Effector CD8-positive, alpha-beta T cell (primary cell): ENCODE results near the gene KSR2.
"Not testable (repeated sequence)": the region's sequence is repeated elsewhere in the genome, so short reads cannot be mapped to it uniquely, and the experiment has no call there.

Source experiments
- DNase-seq: peaks from one replicate; lab custom pipeline; 2025; lab: John Stamatoyannopoulos, UW

The KSR2 gene

DNA sequence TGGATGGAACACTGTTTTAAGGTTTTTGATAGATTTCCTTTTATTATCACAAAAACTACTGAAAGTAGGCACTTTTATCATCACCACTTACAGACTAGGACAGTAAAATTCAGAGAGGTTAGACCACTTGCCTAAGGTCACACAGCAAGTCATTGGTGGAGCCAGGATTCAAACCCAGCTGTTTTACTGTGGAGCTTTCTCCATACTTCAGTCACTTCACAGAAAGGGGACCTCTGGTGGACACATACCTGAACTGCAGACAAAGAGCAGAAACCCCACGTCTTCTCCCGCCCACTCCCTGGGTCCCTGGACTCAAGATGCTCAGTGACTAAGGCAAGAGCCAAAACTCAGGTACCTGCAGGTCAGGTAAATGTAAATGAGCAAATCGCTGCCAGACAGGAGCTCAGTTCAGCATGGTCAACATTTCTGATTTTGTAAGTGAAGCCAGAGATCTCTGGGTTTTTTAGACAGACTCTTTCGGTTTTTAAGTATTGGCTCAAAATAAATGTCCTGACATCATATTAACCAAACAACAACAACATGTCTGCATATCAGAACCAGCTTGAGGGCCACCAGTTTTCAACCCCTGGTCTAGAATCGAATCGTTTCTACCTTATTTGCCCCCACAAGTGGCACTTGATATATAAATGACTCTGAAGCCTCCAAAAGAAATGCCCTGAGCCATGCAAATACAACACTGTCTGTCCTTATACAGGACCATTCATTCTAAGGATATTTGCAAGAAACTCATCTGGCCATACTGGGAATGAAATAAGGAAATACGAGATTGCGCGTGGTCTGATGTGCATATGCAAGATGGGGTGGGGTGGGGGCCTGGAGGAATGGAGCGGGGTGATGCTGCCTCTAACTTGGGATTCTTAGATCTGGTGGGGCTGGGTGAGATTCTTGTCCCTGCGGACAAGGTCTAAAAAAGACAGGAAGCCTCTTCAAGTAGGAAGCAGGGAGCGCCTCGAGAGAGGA lies 110.9 kb downstream of the KSR2 start:
- peak; percentile 9 for DNase-seq

DNA sequence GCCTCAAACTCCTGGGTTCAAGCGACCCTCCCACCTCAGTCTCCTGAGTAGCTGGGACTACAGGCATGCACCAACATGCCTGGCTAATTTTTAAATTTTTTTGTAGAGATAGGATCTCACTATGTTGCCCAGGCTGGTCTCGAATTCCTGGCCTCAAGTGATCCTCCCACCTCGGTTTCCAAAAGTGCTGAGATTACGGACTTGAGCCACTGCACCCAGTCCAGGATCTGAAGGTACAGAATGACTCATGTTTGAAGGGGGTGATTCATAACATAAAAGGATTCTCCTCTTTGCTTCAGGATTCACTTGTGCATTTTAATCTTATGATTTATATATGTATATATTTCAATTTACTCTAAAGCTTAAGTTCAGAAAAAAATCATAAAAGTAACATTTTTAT lies 111.7 kb downstream of the KSR2 start:
- not testable (repeated sequence) for DNase-seq

DNA sequence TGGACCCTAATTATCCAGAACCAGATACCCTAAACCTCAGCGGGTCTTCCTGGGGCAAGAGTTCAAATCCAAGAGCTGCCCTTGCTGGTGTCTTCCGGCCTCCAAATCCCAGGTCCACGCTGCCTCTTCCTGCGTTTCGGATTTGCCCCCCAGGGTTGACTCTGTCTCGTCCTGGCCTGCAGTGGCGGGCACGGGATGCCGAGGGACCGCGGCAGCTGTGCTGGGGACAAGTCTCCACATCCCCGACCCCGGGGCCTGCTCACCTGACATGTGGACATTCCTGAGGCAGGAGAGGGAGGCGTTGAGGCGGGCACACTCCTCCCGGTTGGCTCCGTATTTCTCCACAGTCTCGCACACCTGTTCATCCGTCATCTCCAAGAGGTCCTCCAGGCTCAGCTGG lies 113.6 kb downstream of the KSR2 start:
- DNase-seq: no peak

DNA sequence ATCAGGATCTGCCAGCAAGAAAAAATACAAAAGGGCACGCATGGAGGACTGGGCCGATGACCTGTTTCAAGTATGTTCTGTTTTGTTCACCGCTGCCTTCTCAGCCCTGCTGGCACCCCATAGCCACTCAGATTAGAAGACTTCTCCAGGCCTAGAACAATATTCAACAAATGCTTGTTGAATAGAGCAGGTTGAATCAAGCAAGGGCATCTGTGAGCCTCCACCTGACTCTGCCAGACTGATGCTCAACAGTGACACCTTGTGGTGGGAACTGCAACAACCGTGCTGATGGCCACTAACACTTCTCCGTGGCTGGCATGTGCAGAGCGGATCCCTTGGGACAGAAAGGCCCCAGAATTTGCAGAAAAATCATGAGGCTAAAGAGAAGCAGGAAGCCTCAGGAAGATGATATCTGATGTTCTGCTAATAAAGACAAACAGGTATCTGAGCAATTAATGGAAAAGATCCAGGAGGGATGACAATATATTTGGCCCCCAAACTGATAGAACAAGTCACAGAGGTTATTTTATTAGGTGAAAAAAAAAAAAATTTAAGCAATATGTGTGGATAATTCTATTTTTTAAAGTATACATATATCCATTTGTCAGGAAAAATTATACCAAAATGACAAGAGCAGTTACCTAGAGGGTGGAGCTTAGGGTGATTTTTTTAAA lies 114.3 kb downstream of the KSR2 start:
- DNase-seq: no peak

DNA sequence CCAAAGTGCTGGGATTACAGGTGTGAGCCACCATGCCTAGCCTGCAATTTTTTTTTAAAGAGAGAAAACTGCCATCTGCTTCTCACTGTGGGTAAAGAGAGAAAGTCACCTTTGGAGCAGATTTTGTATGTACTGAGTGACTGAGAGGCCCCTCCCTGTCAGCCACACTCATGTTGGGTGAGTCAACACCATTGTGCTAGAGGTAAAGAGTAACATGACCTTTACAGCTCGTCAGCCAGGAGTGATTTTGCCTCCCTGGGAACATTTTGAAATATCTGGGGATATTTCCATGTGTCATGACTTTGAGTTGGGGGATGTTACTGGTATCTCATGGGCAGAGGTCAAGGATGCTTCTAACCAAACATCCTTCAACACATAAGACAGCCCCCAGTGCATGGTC lies 115.2 kb downstream of the KSR2 start:
- no peak for DNase-seq

DNA sequence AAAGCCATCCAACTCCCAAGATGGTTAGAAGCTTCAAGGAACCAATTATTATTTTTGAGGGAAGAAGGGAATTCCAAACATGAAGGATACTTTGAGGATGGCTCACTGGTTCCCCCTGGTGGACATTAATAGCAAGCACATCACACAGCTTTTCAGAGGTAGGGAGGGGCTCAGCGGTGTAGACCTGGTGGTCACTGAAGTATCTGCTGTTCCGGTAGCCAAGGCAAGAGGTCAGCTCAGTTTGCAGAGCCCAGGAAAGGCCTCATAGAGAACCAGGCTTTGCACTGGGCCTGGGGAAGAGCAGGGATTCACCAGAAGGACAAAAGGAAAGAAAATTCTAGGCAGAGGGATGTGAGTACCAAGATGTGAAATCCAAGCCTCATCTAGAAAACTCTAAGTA lies 118.7 kb downstream of the KSR2 start:
- DNase-seq: no peak

DNA sequence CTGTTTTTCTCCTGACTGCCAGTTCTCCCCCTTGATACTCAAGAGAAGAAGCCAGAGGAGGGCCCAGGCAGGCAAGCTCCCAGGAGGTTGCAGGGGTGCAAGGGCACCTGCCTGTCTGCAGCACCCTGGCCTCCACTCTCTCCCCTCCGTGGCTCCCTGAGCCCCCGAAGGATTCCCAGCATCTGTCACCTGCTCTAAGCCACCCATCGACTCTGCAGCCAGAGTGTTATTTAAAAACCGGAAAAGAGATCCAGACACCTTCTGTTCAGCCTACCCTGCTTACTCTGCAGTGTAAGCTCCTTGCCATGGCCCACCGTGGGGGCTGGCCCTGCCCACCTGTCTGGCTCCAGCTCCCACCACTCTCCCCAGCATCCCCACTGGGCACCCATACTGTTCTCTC lies 121.4 kb downstream of the KSR2 start:
- DNase-seq: no peak

DNA sequence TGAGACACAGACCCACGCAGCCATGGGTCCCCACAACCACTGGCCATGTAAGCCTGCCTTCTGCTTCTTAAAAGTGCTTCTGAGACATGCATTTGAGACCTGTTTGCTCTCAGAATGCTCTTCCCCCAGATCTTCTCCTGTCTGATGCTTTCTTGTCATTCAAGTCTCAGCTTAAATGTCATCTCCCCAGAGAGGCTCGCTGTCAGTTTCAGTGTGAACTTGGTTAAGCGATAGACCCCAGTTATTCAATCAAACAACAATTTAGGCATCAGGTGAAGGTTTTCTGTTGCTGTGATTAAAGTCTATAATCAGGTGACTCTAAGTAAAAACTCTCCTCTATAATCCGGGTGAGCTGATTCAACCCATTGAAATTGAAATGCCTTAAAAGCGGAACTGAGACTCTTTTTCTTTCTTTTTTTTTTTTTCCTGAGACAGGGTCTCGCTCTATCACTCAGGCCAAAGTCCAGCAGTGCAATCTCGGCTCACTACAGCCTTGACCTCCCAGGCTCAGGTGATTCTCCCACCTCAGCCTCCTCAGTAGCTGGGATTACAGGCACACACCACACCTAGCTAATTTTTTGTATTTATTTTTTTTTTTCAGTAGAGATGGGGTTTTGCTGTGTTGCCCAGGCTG lies 123.4 kb downstream of the KSR2 start:
- DNase-seq: no peak

DNA sequence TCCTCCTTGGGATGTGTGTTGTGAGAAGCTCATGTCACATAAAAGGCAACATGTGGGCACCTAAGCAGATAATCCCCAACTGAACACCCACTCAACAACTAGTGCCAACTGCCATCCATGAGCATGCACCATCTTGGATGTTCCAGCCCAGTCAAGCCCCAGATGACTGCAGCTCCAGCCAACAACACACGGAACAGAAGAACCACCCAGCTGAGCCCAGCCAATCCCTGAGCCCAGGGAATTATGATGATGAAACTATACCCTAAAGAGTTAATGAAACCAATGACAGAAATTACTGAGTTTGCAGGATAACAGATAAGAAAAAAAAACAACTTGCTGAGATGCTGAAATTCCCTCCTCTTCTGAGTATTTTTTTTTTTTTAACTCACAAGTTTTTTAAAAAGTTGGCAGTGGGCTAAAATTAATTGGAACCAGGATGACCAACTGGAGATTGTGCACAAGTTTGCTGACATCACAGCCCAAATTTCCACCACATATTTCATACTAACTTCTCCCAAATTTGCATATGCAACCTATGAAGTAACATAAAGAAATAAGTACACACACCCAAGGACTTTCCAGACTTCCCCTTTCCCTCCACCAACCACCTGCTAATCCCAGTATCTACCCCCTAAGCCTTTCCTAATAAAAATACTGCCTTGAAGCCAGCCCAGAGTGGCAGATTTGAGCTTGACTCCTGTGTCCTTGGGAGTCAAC lies 124.5 kb downstream of the KSR2 start:
- no peak for DNase-seq

DNA sequence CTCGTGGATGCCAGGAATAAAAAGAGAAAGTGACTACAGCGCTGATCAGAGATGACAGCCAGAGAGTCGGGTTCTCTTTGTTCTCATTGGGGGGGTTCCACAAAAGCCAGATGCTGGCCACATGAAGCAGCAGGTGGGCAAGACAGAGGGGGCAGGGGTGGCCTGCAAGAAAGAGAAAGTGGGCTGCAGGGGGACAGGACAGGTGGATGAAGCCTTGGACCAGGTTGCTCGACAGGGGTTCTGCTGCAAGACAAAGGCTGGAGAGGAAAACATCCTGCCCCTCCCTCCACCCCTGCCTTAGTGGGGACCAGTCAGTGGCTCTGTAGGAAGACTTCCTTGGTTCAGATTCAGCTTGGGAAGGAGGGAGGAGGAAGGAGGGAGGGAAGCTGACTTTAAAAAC lies 126.2 kb downstream of the KSR2 start:
- no peak for DNase-seq

DNA sequence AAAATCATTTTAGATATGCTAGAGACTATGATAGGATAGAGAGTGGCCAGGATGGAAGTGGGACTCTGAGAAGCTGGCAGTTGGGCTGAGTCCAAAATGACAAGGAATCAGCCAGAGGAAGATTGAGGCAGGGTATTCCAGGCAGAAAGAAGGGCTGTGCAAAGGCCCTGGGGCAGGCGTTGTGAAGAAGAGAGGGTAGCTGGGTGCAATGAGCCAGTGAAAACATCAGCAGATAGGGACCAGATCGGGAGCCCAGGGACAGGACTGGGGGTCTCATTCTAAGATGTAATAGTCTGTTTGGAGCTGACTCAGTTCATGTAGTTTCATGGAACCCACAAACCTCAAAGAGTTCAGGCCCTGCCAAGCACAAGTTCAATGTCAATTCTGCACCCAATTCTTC lies 126.6 kb downstream of the KSR2 start:
- no peak for DNase-seq

DNA sequence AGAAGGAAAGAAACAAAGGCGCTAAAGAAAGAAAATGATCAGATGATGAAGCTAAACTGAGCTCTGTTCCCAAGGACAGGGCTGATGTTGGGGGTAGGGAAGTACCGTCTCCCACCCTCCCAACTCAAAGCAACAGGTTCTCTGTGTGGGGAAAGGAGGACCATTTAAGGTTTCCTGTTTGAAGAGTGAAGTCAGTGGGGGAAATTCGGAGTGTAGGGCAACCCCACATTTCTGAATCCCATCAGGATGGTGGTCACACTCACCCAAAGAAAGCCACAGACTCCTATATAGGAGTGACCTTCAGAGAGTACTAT lies 131.1 kb downstream of the KSR2 start:
- no peak for DNase-seq

DNA sequence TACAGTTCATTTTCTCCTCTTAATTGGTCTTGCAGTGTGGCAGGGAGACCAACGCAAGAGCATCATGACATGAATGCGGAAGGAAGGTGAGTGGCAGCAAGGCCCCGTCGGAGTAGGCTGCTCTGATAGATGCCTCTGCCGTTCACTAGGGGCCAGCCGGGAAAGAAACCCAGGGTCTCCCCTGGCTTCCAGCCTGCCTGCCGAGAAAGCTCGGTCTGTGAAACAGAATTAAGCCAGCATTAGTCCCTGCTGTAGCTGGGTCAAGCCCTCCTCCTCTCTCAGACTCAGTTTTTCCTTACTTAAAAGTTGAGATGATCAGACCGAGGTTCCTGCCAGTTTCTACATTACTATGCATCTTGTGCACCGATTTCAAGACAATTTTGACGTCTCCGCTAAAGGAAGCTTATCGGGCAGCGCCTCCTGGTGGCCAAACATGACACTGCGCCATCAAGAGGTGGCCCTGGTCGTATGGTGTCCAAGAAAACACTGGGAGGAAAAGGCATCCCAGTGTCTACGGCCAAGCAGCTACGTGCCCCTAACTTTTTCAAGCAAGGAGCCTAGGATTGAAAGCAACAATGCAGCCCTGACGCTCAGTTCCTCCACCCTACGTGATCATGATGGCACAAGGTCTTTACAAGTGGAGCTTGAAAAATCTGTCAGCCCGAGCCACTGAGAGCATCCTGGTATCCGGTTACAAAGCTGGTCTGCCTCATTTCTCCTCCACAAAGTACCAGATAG lies 131.6 kb downstream of the KSR2 start:
- peak; percentile 56 for DNase-seq

DNA sequence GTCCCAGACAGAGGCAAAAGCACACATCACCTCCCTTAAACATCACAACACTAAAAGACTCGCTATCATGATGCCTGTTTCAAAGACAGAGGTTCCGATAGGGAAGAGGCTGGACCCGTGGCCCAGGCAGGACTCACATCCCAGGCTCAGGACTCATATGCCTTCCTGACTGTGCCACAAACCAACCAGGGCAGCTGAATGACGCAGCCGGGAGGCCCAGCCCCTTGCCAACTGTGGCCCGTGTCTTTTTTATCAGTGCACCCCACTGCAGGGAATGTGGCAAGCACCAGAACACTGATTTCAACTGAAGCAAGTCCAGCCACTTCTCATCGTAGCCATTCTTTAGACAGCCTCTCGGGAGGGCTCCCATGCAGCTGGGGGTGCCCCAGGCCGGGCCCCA lies 132.3 kb downstream of the KSR2 start:
- no peak for DNase-seq

DNA sequence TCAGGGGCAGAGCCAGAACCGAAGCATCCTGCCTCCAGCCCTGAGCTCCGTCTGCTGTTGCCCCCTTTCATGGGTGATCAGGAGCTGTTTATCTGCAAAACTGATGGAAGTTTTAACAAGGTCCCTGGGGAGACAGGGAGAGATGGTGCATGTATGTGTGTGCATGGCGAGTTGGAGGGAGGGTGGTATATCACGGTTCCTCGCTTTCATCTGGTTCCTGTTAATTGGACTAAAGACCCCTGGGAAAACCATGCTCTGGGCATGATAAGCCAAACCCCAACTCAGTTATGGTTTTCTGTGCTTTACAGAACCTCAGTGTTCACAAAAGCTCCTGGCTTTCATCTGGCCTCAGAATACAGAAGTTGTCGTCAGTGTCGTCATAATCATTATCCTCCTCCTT lies 133.6 kb downstream of the KSR2 start:
- DNase-seq: no peak

DNA sequence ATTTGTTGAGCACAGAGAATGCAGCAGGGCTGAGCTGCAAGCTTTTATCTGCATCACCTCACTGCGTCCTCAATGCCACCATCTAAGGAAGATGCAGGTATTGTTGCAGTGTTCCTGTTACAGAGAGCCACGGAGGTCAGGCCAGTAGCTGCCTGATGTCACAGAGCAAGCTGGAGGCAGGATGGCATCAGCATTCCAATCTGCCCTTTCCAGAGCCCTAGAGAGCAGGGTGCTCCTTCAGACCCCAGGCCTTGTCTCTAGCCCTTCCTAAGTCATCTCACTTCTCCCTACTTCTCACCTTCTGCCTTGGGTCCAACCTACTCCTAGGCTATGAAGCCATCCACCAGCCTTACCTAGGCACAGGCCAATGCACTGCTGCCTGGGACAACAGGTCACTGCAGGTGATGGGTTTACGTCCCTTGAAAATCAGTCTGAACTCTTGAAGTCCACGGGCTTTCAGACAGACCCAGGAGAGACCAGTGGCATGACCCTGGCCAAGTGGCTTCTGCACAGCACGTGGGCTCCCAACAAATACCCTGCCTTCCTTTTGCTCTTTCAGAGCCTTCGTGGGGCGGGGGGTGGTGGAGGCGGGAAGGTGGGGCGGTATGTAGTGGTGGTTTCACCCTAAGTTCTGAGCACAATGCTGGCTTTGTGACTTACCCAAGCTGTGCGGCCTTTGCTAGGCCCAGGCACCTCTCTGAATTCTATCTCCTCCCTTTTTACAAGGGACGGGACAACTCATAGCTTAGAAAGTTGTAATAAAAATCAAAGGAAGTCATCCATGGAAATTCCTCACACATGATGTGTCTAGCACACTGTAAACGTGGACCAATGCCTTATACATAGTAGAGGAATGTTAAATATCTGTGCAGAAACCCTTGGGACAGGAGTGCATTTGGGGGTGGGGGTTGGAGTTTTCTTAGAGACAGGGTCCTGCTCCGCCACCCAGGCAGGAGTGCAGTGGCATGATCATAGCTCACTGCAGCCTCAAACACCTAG lies 136.0 kb downstream of the KSR2 start:
- no peak for DNase-seq

DNA sequence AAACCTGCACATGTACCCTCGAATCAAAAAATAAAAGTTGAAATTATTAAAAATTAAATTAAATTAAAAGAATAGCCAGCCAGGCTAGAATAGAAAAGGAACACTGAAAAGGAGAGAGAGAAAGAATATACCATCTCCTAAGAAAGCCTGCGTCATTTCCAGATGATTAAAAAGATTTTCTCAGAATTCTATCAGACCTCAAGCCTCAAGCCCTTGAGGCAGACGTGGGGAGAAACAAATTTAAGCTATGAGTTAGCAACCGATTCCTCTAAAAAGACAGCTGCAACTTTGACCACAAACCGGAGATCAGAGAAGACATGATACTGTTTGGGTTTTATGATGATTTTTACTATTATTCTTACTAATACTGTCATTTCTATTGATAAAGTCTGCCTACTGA lies 138.3 kb downstream of the KSR2 start:
- no peak for DNase-seq

DNA sequence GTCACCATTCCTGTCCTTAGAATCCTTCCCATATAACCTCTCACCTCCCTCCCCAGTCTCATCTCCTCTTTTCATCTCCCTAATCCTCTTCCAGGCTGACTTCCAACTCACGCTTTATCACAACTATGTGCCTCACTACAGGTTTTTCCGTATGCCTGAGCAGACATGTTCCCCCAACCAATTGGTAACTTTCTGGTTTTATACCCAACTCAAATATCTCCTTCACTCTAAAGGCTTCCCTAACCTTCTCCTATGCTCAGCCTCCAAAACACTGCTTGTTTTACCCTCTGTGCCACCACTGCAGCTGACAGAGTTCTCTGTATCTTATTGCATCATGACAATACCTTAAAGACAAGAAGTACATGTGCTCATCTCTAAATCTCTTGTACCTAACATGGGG lies 139.7 kb downstream of the KSR2 start:
- no peak for DNase-seq

DNA sequence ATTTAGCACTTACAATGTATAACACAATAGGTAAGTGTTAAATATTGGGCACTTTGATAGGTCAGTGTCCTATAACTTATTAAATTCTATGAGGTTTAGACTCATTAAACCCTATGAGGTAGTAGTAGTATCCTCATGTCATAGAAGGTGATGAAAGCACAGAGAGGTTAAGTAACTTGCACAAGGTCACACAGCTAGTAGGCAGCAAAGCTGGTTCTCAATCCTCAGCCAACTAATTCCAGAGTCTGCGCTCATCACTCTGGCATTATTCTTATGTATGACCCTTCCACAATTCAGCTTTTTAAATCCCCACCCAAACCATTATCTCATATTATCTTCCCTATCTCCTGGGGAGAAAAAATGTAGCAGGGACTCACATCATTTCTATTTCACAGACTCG lies 141.1 kb downstream of the KSR2 start:
- DNase-seq: no peak

DNA sequence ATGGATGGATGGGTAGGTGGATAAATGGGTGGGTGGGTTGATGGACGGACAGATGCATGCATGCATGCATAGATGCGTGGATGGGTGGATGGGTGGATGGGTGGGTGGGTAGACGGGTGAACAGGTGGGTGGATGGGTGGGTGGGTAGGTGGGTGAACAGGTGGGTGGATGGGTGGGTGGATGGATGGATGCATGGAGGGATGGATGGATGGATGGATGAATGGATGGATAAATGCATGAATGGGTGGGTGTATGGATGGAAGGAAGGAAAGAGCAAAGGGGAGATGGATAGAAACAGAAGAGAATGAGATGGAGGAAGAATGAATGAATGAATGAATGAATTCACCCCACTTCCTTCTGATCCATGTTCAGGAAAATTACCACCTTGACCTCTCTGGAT lies 143.0 kb downstream of the KSR2 start:
- no peak for DNase-seq
